Measurements from ENCODE around the gene TMPRSS13.
"Not testable (repeated sequence)": the region's sequence is repeated elsewhere in the genome, so short reads cannot be mapped to it uniquely, and the experiment has no call there.

Gene TMPRSS13

DNA sequence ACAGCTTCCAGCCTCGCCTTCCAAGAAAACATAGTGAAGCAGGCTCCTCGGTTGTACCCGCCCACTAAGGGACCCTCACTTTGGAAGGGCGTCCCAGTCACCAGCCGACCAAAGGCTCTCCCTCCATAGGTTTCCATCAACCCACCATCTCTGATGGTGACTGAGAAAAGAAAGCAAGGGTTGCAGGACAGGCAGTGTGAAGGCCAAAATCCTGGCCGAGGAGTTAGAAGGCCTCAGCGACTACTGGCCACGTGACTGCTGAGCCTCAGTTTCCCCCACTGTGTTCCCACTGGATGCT is 55.4 kb downstream of the TMPRSS13 start:
- H3K4me1 Mint-ChIP-seq: peaks cover 26% of the 10 kb centered on the region
- no peaks in the 10 kb centered on the region for H3K9me3 Mint-ChIP-seq
- no peak overlapping the region for H3K27ac Mint-ChIP-seq
- DNase-seq (no peak), ATAC-seq (no peak)
- H3K27me3 Mint-ChIP-seq: peaks cover 50% of the 10 kb centered on the region
- H3K36me3 Mint-ChIP-seq (ENCODE audit: low read depth): no peaks in the 10 kb centered on the region
- H3K4me3 Mint-ChIP-seq: no peak overlapping the region

- DNase-seq: no peak
- Mint-ChIP-seq H3K27me3 (peaks cover 45% of the 10 kb centered on the region), H3K9me3 (no peaks in the 10 kb centered on the region), H3K36me3 (ENCODE audit: low read depth) (no peaks in the 10 kb centered on the region), H3K4me1 (peaks cover 30% of the 10 kb centered on the region), H3K27ac (no peak overlapping the region), H3K4me3 (no peak overlapping the region)
- ATAC-seq: no peak
These were observed 56.0 kb downstream of the TMPRSS13 start for GRCh38 chr11:117872975-117873827.

- Mint-ChIP-seq H3K27ac (no peak overlapping the region), H3K36me3 (ENCODE audit: low read depth) (no peaks in the 10 kb centered on the region), H3K4me1 (peaks cover 37% of the 10 kb centered on the region), H3K4me3 (no peak overlapping the region), H3K27me3 (peaks cover 41% of the 10 kb centered on the region), H3K9me3 (no peaks in the 10 kb centered on the region)
- ATAC-seq: no peak
- no peak for DNase-seq
These were observed 56.7 kb downstream of the TMPRSS13 start for GRCh38 chr11:117872420-117872961.

- DNase-seq: no peak
- ATAC-seq: no peak
- Mint-ChIP-seq H3K4me3 (no peak overlapping the region), H3K27ac (no peak overlapping the region), H3K27me3 (peaks cover 34% of the 10 kb centered on the region), H3K9me3 (no peaks in the 10 kb centered on the region), H3K36me3 (ENCODE audit: low read depth) (no peaks in the 10 kb centered on the region), H3K4me1 (peaks cover 32% of the 10 kb centered on the region)
These were observed 57.4 kb downstream of the TMPRSS13 start for GRCh38 chr11:117871784-117872183.

DNA sequence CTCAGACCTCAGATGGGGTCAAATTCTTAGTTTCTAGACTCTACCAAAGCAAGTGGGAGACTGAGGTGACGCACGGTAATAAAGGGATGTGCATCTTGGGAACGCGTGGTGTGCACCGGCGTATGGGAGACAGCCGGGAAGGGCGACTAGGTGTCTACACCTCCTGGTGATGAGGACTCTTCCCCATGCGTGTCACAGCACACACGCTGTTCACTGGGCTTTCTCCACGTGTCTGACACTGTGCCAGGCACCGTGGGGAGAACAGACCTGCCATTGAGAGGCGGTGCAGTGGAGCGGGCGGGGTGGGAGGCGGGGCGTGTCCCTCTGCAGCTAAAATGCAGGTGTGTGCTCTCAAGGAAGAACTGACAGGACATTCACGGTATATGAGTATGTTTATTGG is 58.0 kb downstream of the TMPRSS13 start:
- Mint-ChIP-seq H3K9me3 (no peaks in the 10 kb centered on the region), H3K27ac (no peak overlapping the region), H3K27me3 (peaks cover 30% of the 10 kb centered on the region)

GRCh38 chr11:117870103-117870952 is 58.9 kb downstream of the TMPRSS13 start:
- Mint-ChIP-seq H3K27ac (no peak overlapping the region), H3K9me3 (no peaks in the 10 kb centered on the region), H3K27me3 (peaks cover 25% of the 10 kb centered on the region), H3K4me1 (peaks cover 22% of the 10 kb centered on the region), H3K4me3 (no peak overlapping the region), H3K36me3 (ENCODE audit: low read depth) (no peaks in the 10 kb centered on the region)
- ATAC-seq (peak; percentile 33), DNase-seq (no peak)

More for the DNA sequence above, 58.0 kb downstream of the TMPRSS13 start:
- DNase-seq (no peak), ATAC-seq (no peak)
- H3K4me1 Mint-ChIP-seq: peaks cover 29% of the 10 kb centered on the region
- no peak overlapping the region for H3K4me3 Mint-ChIP-seq
- H3K36me3 Mint-ChIP-seq (ENCODE audit: low read depth): no peaks in the 10 kb centered on the region

GRCh38 chr11:117869604-117870003 is 59.6 kb downstream of the TMPRSS13 start:
- DNase-seq: no peak
- Mint-ChIP-seq H3K4me1 (peaks cover 18% of the 10 kb centered on the region), H3K27me3 (peaks cover 19% of the 10 kb centered on the region), H3K4me3 (no peak overlapping the region), H3K9me3 (no peaks in the 10 kb centered on the region), H3K27ac (no peak overlapping the region), H3K36me3 (ENCODE audit: low read depth) (no peaks in the 10 kb centered on the region)
- no peak for ATAC-seq

GRCh38 chr11:117868815-117869561 is 60.2 kb downstream of the TMPRSS13 start:
- peaks cover 15% of the 10 kb centered on the region for H3K27me3 Mint-ChIP-seq

GRCh38 chr11:117868088-117868487 is 61.1 kb downstream of the TMPRSS13 start:
- DNase-seq: no peak
- H3K27me3 Mint-ChIP-seq: peaks cover 9% of the 10 kb centered on the region
- peak; percentile 30 for ATAC-seq
- no peaks in the 10 kb centered on the region for H3K9me3 Mint-ChIP-seq
- H3K4me1 Mint-ChIP-seq: peaks cover 12% of the 10 kb centered on the region
- H3K36me3 Mint-ChIP-seq (ENCODE audit: low read depth): no peaks in the 10 kb centered on the region
- H3K27ac Mint-ChIP-seq: no peak overlapping the region
- no peak overlapping the region for H3K4me3 Mint-ChIP-seq

More at GRCh38 chr11:117868815-117869561, 60.2 kb downstream of the TMPRSS13 start:
- DNase-seq (no peak), ATAC-seq (no peak)
- Mint-ChIP-seq H3K4me1 (peaks cover 15% of the 10 kb centered on the region), H3K27ac (no peak overlapping the region), H3K4me3 (no peak overlapping the region), H3K36me3 (ENCODE audit: low read depth) (no peaks in the 10 kb centered on the region), H3K9me3 (no peaks in the 10 kb centered on the region)

GRCh38 chr11:117866526-117866925 is 62.7 kb downstream of the TMPRSS13 start:
- peaks cover 6% of the 10 kb centered on the region for H3K27me3 Mint-ChIP-seq
- no peak for ATAC-seq

DNA sequence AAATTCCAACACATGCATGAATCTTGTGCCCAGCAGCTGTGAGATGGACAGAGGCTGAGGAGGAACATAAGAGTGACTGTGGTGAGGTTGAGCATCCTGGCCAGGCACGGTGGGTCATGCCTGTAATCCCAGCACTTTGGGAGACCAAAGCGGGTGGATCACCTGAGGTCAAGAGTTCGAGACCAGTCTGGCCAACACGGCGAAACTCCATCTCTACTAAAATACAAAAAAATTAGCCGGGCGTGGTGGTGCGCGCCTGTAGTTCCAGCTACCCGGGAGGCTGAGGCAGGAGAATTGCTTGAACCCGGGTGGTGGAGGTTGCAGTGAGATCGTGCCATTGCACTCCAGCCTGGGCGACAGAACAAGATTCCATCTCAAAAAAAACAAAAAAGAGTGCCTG is 63.7 kb downstream of the TMPRSS13 start:
- not testable (repeated sequence) for H3K27me3 Mint-ChIP-seq; ATAC-seq; DNase-seq; H3K4me3 Mint-ChIP-seq; H3K36me3 Mint-ChIP-seq (ENCODE audit: low read depth); H3K9me3 Mint-ChIP-seq; H3K27ac Mint-ChIP-seq
- peaks cover 14% of the 10 kb centered on the region for H3K4me1 Mint-ChIP-seq

More at GRCh38 chr11:117866526-117866925, 62.7 kb downstream of the TMPRSS13 start:
- DNase-seq: no peak
- Mint-ChIP-seq H3K4me1 (peaks cover 14% of the 10 kb centered on the region), H3K4me3 (no peak overlapping the region), H3K9me3 (no peaks in the 10 kb centered on the region), H3K27ac (no peak overlapping the region), H3K36me3 (ENCODE audit: low read depth) (no peaks in the 10 kb centered on the region)

- Mint-ChIP-seq H3K27me3 (peaks cover 7% of the 10 kb centered on the region), H3K36me3 (ENCODE audit: low read depth) (no peaks in the 10 kb centered on the region), H3K4me3 (no peak overlapping the region), H3K4me1 (peaks cover 12% of the 10 kb centered on the region), H3K27ac (no peak overlapping the region), H3K9me3 (no peaks in the 10 kb centered on the region)
- ATAC-seq (no peak), DNase-seq (no peak)
These were observed 65.8 kb downstream of the TMPRSS13 start for GRCh38 chr11:117863383-117863782.

- peaks cover 7% of the 10 kb centered on the region for H3K27me3 Mint-ChIP-seq
- H3K27ac Mint-ChIP-seq: no peak overlapping the region
- DNase-seq: no peak
- H3K9me3 Mint-ChIP-seq: no peaks in the 10 kb centered on the region
- H3K36me3 Mint-ChIP-seq (ENCODE audit: low read depth): no peaks in the 10 kb centered on the region
- no peak overlapping the region for H3K4me3 Mint-ChIP-seq
- ATAC-seq: no peak
- H3K4me1 Mint-ChIP-seq: peaks cover 6% of the 10 kb centered on the region
These were observed 66.4 kb downstream of the TMPRSS13 start for GRCh38 chr11:117862753-117863152.

- ATAC-seq (no peak), DNase-seq (no peak)
- peaks cover 3% of the 10 kb centered on the region for H3K4me1 Mint-ChIP-seq
- H3K27me3 Mint-ChIP-seq: peaks cover 7% of the 10 kb centered on the region
- peak overlapping the region; percentile 39 for H3K27ac Mint-ChIP-seq
- H3K4me3 Mint-ChIP-seq: no peak overlapping the region
- H3K36me3 Mint-ChIP-seq (ENCODE audit: low read depth): no peaks in the 10 kb centered on the region
- no peaks in the 10 kb centered on the region for H3K9me3 Mint-ChIP-seq
These were observed 67.0 kb downstream of the TMPRSS13 start for GRCh38 chr11:117862019-117862725.
